HEK293 (cell line): ENCODE measurements around the gene ZNF660.

ENCODE experiments used
- CTCF ChIA-PET: fragments of 350-600 bp; formaldehyde crosslinking; extraction: SDS; loops from one replicate; lab custom pipeline; 2021; ENCODE audit warnings: antibody characterized with exemption; lab: Yijun Ruan, JAX
- POLR2A ChIA-PET: fragments of 300-600 bp; formaldehyde crosslinking; extraction: SDS; loops from one replicate; lab custom pipeline; 2020; ENCODE audit warnings: antibody characterized with exemption, inconsistent platforms; lab: Yijun Ruan, JAX
- H3K27ac ChIP-seq: fragments of 200-500 bp; sonication (Bioruptor generic); 2 replicates; pipeline ENCODE4 v1.5.1; 2014; ENCODE audit warnings: low read depth, low read length, control low read depth, inconsistent platforms; ENCODE audit errors: extremely low read depth
- H3K36me3 ChIP-seq, 2 experiments: fragments of 200-500 bp in 1 of 2; sonication (Bioruptor generic) in 1 of 2; 1 replicate in 1 of 2; 2 replicates in 1 of 2; pipeline ENCODE4 v1.5.1; 2014 to 2017; ENCODE audit warnings: inconsistent platforms in 2 of 2, low read length in 2 of 2; ENCODE audit not compliant: control insufficient read depth in 2 of 2, insufficient read depth in 1 of 2
- H3K4me1 ChIP-seq: fragments of 200-500 bp; sonication (Bioruptor generic); 2 replicates; pipeline ENCODE4 v1.5.1; 2014; ENCODE audit warnings: mild to moderate bottlenecking, low read length, inconsistent platforms; ENCODE audit not compliant: control insufficient read depth, insufficient read depth
- H3K4me3 ChIP-seq: 2 replicates; pipeline ENCODE4 v1.5.1; 2011; ENCODE audit warnings: low read depth, mild to moderate bottlenecking, control low read depth, low read length, moderate library complexity
- H3K9me3 ChIP-seq: fragments of 200-500 bp; sonication (Bioruptor generic); 2 replicates; pipeline ENCODE4 v1.5.1; 2014; ENCODE audit warnings: low read depth, low read length, inconsistent platforms; ENCODE audit not compliant: control insufficient read depth, insufficient read depth
- CTCF ChIP-seq: fragments of 450-650 bp; formaldehyde crosslinking; IDR thresholded peaks from 2 replicates; pipeline ENCODE4 v1.5.1; 2016; ENCODE audit warnings: missing biosample characterization, missing genetic modification characterization
- KLF17 ChIP-seq: fragments of 450-650 bp; formaldehyde crosslinking; IDR thresholded peaks from 2 replicates; pipeline ENCODE4 v1.5.1; 2016; ENCODE audit warnings: missing biosample characterization, missing genetic modification characterization
- PATZ1 ChIP-seq: fragments of 450-650 bp; formaldehyde crosslinking; IDR thresholded peaks from 2 replicates; pipeline ENCODE4 v1.5.1; 2016; ENCODE audit warnings: missing biosample characterization, missing genetic modification characterization
- SCRT2 ChIP-seq: fragments of 450-650 bp; formaldehyde crosslinking; IDR thresholded peaks from 2 replicates; pipeline ENCODE4 v1.5.1; 2016; ENCODE audit warnings: missing biosample characterization, missing genetic modification characterization
- SP7 ChIP-seq: fragments of 450-650 bp; formaldehyde crosslinking; IDR thresholded peaks from 2 replicates; pipeline ENCODE4 v1.5.1; 2016; ENCODE audit warnings: missing biosample characterization, missing genetic modification characterization
- YY1 ChIP-seq: fragments of 450-650 bp; formaldehyde crosslinking; IDR thresholded peaks from 2 replicates; pipeline ENCODE4 v1.5.1; 2018; ENCODE audit warnings: missing biosample characterization, missing genetic modification characterization
- ZBTB10 ChIP-seq: fragments of 450-650 bp; formaldehyde crosslinking; IDR thresholded peaks from 2 replicates; pipeline ENCODE4 v1.5.1; 2016; ENCODE audit warnings: missing biosample characterization, missing genetic modification characterization
- ZBTB11 ChIP-seq: fragments of 450-650 bp; formaldehyde crosslinking; conservative IDR thresholded peaks from 2 replicates; pipeline ENCODE4 v1.5.1; 2016; ENCODE audit warnings: low read depth, missing biosample characterization, missing genetic modification characterization
- ZFP3 ChIP-seq: fragments of 450-650 bp; formaldehyde crosslinking; IDR thresholded peaks from 2 replicates; pipeline ENCODE4 v1.5.1; 2016; ENCODE audit warnings: low read depth, missing biosample characterization, missing genetic modification characterization
- ZNF114 ChIP-seq: fragments of 450-650 bp; formaldehyde crosslinking; IDR thresholded peaks from 2 replicates; pipeline ENCODE4 v1.5.0; 2017; ENCODE audit warnings: missing biosample characterization, missing genetic modification characterization
- ZNF148 ChIP-seq: fragments of 450-650 bp; formaldehyde crosslinking; IDR thresholded peaks from 2 replicates; pipeline ENCODE4 v1.5.0; 2017; ENCODE audit warnings: missing biosample characterization, missing genetic modification characterization, borderline replicate concordance
- ZNF26 ChIP-seq: fragments of 450-650 bp; formaldehyde crosslinking; IDR thresholded peaks from 2 replicates; pipeline ENCODE4 v1.5.1; 2016; ENCODE audit warnings: missing biosample characterization, missing genetic modification characterization
- ZNF292 ChIP-seq: fragments of 450-650 bp; formaldehyde crosslinking; IDR thresholded peaks from 2 replicates; pipeline ENCODE4 v1.5.1; 2016; ENCODE audit warnings: low read depth, missing biosample characterization, missing genetic modification characterization, borderline replicate concordance
- ZNF354C ChIP-seq: fragments of 450-650 bp; formaldehyde crosslinking; IDR thresholded peaks from 2 replicates; pipeline ENCODE4 v1.5.1; 2016; ENCODE audit warnings: missing biosample characterization, missing genetic modification characterization, low read depth, borderline replicate concordance
- ZNF785 ChIP-seq: fragments of 450-650 bp; formaldehyde crosslinking; IDR thresholded peaks from 2 replicates; pipeline ENCODE4 v1.5.1; 2016; ENCODE audit warnings: missing biosample characterization, missing genetic modification characterization
- ZSCAN23 ChIP-seq: fragments of 450-650 bp; formaldehyde crosslinking; IDR thresholded peaks from 2 replicates; pipeline ENCODE4 v1.5.1; 2016; ENCODE audit warnings: missing biosample characterization, missing genetic modification characterization

ZNF660 gene

GRCh38 chr3:44624749-44625480, 40.2 kb downstream of the ZNF660 start, which contains the start of gene ZNF197:
TSS of gene ZNF197 (plus strand) at chr3:44625036. CDS start at chr3:44629155, 4,119 bp downstream.
- no peaks in the 10 kb centered on the region for H3K9me3 ChIP-seq
- peak within 1 kb of the TSS; percentile 62 for H3K4me3 ChIP-seq
- peak within 1 kb of the TSS; percentile 42; the same call in 1 of the 2 replicates for H3K27ac ChIP-seq
- CTCF ChIA-PET = interaction anchor here (0.7 to 1.9 kb wide), 2 partner anchors 24 to 378 kb away, joined by 4 to 5 read pairs; partner anchors contain the start of gene ZNF35
- no peaks in the 10 kb centered on the region for H3K4me1 ChIP-seq
- POLR2A ChIA-PET = interaction anchor here (0.6 to 3.0 kb wide), 4 partner anchors 24 to 370 kb away, joined by 3 to 21 read pairs (median 4); partner anchors contain the start of gene ZNF35
- peaks cover 0 to 25% of the 10 kb centered on the region in 2 experiments; a peak in 1 of 3 replicates for H3K36me3 ChIP-seq
- peak; percentile 96 for TF ChIP-seq ZBTB11 (tag by site-specific recombination)
- peak; percentile 52; the same call in 1 of the 2 replicates for TF ChIP-seq SP7 (tag by site-specific recombination)
- TF ChIP-seq PATZ1 (tag by site-specific recombination) = 0 out of 2 replicates have a peak, but pooled peaks have one; percentile 15
- TF ChIP-seq ZNF148 (tag by site-specific recombination) = no peak
- TF ChIP-seq ZNF114 (tag by site-specific recombination) = no peak
- no peak for TF ChIP-seq ZSCAN23
- TF ChIP-seq YY1 (tag by site-specific recombination) = peak; percentile 56; the same call in 1 of the 2 replicates
- no peak for TF ChIP-seq ZNF26 (tag by site-specific recombination)
- no peak for TF ChIP-seq KLF17 (tag by site-specific recombination)
- TF ChIP-seq ZBTB10 = peak; percentile 61; the same call in 1 of the 2 replicates
- TF ChIP-seq ZNF354C (tag by site-specific recombination) = no peak
- peak; percentile 76 for TF ChIP-seq SCRT2 (tag by site-specific recombination)
- TF ChIP-seq ZFP3 (tag by site-specific recombination) = no peak
- TF ChIP-seq CTCF = no peak
- TF ChIP-seq ZNF785 = no peak
- TF ChIP-seq ZNF292 (tag by site-specific recombination) = no peak
